Measurements from ENCODE around the gene PWP2. TPM values are rescaled to one million over a fixed set of nuclear protein-coding genes. Genes with fewer than 3 reads are reported as not detected.

The PWP2 gene
- total and polyA plus RNA-seq, 12 donors: 0.09 to 33.0 (median 5.6) TPM

Other genes with a start within 250 kb of the PWP2 start
- gene AGPAT3, start 242.2 kb upstream of the PWP2 start, total RNA-seq: 10 to 100 TPM; 31.1 to 88.9 (median 58.9) TPM
- 10 to 100 TPM; 25.3 to 27.8 (median 26.0) TPM for gene AGPAT3, start 242.2 kb upstream of the PWP2 start, polyA plus RNA-seq
- gene TRAPPC10, start 95.1 kb upstream of the PWP2 start, total RNA-seq: 10 to 100 TPM; 17.6 to 34.3 (median 27.0) TPM
- gene TRAPPC10, start 95.1 kb upstream of the PWP2 start, polyA plus RNA-seq: 10 to 100 TPM in 1 of 3 donors, 1 to 10 TPM in 2; 5.2 to 24.5 (median 9.3) TPM
- 100 to 1,000 TPM in 1 of 9 donors, 10 to 100 TPM in 6, 1 to 10 TPM in 2; 4.6 to 172 (median 13.2) TPM for gene GATD3, start 26.3 kb downstream of the PWP2 start, total RNA-seq
- gene GATD3, start 26.3 kb downstream of the PWP2 start, polyA plus RNA-seq: 10 to 100 TPM; 10.3 to 13.7 (median 10.9) TPM
- 1 to 10 TPM in 7 of 9 donors, under 1 TPM in 2; 0.11 to 4.0 (median 1.8) TPM for gene ICOSLG, start 133.5 kb downstream of the PWP2 start, total RNA-seq
- gene ICOSLG, start 133.5 kb downstream of the PWP2 start, polyA plus RNA-seq: 1 to 10 TPM; 1.1 to 1.8 (median 1.4) TPM
- not detected for gene DNMT3L, start 154.5 kb downstream of the PWP2 start, total RNA-seq
- gene DNMT3L, start 154.5 kb downstream of the PWP2 start, polyA plus RNA-seq: not detected
- gene AIRE, start 178.5 kb downstream of the PWP2 start, total RNA-seq: 1 to 10 TPM in 1 of 9 donors, under 1 TPM in 1, not detected in 7; 0.06 to 1.1 TPM
- gene AIRE, start 178.5 kb downstream of the PWP2 start, polyA plus RNA-seq: under 1 TPM in 2 of 3 donors, not detected in 1; 0.08 to 0.10 TPM
- gene PFKL, start 192.7 kb downstream of the PWP2 start, total RNA-seq: 100 to 1,000 TPM in 4 of 9 donors, 10 to 100 TPM in 5; 38.9 to 123 (median 90.3) TPM
- 100 to 1,000 TPM in 1 of 3 donors, 10 to 100 TPM in 2; 16.6 to 123 (median 98.0) TPM for gene PFKL, start 192.7 kb downstream of the PWP2 start, polyA plus RNA-seq
- gene CFAP410, start 232.0 kb downstream of the PWP2 start, total RNA-seq: 10 to 100 TPM; 12.4 to 73.5 (median 35.7) TPM
- 100 to 1,000 TPM in 2 of 3 donors, 1 to 10 TPM in 1; 1.4 to 149 (median 116) TPM for gene CFAP410, start 232.0 kb downstream of the PWP2 start, polyA plus RNA-seq
- gene TRPM2, start 246.2 kb downstream of the PWP2 start, total RNA-seq: 10 to 100 TPM in 5 of 9 donors, 1 to 10 TPM in 4; 1.9 to 16.0 (median 10.9) TPM
- 10 to 100 TPM in 2 of 3 donors, 1 to 10 TPM in 1; 1.5 to 28.3 (median 17.3) TPM for gene TRPM2, start 246.2 kb downstream of the PWP2 start, polyA plus RNA-seq